ENCODE data around the gene ARL4A.
"Not testable (repeated sequence)": the region's sequence is repeated elsewhere in the genome, so short reads cannot be mapped to it uniquely, and the experiment has no call there.

The ARL4A gene

DNA sequence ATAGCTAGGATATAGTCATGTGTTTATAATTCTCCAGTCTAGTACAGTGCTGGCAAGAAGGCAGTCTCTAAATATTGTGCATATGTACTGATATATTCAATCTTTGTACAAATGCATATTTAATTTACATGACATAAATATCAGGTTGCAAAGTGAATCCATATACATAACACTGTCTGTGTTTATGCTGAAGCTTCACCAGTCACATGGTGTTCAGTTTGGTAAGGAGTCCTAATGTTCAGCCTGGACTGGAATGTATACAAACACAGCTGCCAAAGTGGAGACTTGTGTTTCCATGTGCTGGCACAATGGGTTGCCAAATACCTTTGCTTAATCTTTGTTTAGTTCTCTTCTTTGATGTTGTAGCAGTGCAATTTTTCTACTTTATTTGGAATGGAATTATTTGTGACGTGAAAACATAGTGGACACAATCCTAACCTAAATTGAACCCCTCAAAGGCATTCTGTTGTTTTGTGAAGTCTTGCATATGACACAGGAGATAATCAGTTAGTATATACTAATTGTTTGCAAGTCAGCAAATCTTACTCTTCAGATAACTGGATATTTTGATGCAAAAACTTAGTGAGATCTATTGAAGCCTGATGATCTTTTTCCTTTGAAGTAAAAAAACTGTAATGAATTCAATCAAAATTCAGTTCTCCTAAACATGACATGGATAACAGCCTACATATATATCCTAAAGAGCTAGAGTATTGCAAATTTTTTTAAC lies 17.3 kb upstream of the ARL4A start:
- DNase-seq (ENCODE audit: low read depth in 2 of 2): no peak

DNA sequence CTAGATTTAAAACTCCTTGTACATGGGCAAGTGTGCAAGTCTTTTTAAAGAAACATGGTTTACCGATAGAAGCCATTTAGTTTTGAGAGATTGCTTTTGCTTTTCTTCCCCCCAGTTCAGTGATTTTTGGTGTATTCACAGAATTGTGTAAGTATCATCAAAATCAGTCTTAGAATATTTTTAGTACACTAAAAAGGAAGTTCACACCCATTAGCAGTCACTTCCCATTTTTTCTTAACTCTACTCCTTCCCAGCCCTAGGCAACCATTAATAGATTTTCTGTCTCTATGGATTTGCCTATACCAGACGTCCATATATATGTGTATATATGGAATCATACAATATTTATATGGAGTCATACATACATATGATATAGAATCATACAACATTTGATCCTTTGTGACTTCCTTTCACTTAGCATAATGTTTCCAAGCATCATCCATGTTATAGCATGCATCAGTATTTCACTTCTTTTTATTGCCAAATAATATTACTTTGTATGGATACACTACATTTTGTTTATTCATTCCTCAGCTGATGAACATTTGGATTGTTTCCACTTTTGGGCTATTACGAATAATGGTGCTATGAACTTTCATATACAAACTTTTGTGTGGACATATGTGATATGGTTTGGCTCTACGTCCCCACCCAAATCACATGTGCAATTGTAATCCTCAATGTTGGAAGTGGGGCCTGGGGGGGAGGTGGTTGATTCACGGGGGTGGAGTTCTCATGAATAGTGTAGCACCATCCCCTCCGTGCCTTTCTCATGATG lies 16.5 kb upstream of the ARL4A start:
- DNase-seq (ENCODE audit: low read depth in 2 of 2): no peak

GRCh38 chr7:12673436-12673835 lies 14.0 kb upstream of the ARL4A start:
- not testable (repeated sequence) for DNase-seq (ENCODE audit: low read depth in 2 of 2)

GRCh38 chr7:12674053-12674452 lies 13.4 kb upstream of the ARL4A start:
- DNase-seq (ENCODE audit: low read depth in 2 of 2): no peak

DNA sequence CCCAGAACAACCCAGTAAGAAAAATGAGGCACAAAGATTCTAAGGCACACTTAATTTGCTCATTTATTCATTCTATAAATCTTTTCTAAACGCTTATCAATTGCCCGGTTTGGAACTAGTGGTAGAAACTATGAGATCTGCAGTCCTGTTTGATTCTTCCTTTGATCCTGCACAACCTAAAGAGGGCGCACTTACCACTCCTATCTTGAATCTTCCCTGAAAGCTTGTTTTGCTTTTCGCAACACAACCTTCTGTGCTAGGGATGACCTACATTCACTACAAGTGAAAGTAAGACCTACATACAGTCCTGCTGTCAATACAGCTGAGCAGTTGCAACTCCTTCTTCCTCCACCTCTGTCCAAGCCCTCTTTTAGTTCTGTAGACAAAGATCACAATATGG lies 12.6 kb upstream of the ARL4A start:
- DNase-seq (ENCODE audit: low read depth in 2 of 2): no peak

DNA sequence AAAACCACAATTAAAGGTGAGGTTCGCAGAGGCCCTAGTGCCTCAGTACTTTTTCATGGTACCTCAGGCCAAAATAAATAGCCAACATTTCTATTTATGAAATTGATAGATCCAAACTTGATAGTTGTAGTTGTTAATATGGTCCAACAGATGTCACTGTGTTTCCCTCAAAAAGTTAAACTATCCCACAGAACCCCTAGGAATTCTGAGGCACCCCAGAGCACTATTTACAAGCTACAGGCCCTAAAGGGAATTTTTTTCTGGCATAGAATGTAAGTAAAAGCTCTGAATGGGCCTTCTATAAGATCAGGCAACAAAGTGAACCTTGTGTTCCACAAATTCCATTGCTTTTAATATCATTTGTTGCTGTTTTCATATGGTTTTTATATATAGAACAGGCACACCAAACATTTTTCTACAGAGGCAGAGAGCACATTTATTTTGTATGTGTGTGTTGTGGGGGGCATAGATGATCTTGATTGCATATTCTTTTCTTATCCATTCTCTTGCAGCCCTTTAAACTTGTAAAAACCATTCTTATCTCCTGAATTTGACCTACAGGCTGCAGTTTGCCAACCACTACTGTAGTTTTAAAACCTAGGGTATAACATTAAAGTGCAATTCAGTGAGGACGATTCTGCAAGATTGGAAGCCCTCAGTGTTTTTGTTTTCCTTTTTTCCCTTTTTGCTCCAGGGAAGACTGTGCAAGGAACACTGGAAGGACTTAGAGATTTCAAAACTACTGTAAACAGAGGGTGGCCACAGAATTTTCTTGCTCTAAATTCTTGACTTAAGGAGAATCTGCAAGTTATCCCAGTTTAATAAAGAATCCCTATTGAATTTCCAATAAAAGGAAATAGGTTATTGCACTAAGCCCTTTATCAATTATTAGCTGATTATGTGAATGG lies 3.5 kb upstream of the ARL4A start:
- no peak for DNase-seq (ENCODE audit: low read depth in 2 of 2)

DNA sequence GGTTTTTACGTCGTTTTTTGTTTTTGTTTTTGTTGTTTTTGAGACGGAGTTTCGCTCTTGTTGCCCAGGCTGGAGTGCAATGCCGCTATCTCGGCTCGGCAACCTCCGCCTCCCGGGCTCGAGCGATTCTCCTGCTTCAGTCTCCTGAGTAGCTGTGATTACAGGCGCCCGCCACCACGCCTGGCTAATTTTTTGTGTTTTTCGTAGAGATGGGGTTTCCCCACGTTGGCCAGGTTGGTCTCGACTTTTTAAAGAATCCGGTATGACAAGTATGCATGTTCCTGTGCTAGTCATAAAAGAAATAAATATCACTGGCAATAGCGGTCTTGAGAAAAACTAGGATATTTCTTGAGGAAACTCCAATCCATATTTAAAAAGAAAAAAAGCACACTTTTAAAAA lies 2.7 kb upstream of the ARL4A start:
- DNase-seq (ENCODE audit: low read depth in 2 of 2): no peak

DNA sequence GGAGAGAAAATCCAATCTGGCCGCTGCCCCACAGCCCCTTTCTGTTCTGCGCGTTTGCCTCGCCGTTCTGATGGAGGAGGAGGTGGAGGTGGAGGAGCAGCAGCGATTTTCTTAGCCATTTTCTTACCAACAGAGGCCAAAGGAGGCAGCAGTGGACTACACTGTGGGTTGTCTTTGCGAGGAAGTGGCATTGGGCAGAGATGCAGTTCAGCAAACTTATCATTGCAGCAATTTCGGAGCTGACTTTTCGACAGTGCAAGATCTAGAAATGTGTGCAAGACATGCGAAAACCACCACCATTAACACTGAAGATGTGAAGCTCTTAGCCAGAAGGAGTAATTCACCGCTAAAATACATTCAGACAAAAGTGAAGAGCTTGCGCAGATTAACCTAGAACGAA lies 1.9 kb upstream of the ARL4A start:
- no peak for DNase-seq (ENCODE audit: low read depth in 2 of 2)

GRCh38 chr7:12686234-12686890 lies 1.1 kb upstream of the ARL4A start:
- peak; percentile 85 to 90 for DNase-seq (ENCODE audit: low read depth in 2 of 2)

DNA sequence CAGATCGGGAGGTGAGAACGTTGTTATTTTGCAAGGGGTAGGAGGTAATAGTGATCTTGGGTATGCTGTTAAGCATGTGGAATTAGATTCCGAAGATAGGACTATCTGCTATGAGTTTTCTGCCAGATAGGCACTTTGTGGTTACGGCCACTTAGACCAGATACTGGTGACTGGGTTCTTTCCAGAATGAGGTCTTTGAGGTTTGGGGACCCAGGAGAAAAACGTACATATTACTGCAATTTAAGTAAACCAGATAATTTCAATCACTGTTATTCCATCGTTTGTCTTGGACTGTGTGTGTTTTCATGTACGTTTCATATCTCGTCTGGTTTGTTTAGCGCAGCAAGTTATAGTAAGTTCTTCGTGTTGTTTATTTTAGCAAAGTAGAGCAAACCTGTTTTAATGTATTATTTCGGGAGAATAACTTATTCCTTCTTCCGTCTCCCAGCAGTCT lies 312 bp downstream of the ARL4A start:
- no peak for DNase-seq (ENCODE audit: low read depth in 2 of 2)

DNA sequence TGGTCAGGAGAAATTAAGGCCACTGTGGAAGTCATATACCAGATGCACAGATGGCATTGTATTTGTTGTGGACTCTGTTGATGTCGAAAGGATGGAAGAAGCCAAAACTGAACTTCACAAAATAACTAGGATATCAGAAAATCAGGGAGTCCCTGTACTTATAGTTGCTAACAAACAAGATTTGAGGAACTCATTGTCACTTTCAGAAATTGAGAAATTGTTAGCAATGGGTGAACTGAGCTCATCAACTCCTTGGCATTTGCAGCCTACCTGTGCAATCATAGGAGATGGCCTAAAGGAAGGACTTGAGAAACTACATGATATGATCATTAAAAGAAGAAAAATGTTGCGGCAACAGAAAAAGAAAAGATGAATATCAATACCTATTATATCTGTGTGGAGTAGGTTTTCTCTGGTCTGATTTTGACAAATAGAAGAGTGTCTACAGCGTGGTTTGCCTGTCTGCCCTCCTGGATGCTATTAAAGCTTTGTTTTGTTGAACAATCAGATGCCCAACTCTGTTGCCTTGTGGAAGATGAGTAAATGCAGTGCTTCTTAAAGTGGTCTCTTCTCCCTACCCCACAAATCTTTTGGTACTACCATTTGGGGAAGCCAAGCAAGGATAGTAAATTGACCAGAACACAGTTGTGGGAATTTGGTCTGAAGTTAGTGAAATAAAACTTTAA lies 1.2 kb downstream of the ARL4A start:
- DNase-seq (ENCODE audit: low read depth in 2 of 2): not testable (repeated sequence)

DNA sequence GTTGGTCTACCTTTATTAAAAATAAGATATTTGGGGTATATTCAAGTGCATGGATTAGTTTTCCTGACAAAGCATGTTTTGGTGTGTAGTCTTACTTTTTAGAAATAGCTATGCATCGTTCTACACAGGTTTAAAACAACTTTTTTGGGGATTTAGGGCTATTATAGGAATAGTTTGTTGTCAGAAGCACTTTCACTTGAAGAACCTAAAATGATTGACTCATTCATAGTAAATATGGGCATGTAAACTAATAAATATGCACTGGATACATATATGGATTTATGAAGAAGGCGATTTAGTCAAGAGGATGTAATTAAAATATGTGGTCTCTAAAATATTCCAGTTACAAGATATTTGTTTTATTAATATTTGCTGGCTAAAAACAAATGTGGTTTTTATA lies 2.0 kb downstream of the ARL4A start:
- no peak for DNase-seq (ENCODE audit: low read depth in 2 of 2)

DNA sequence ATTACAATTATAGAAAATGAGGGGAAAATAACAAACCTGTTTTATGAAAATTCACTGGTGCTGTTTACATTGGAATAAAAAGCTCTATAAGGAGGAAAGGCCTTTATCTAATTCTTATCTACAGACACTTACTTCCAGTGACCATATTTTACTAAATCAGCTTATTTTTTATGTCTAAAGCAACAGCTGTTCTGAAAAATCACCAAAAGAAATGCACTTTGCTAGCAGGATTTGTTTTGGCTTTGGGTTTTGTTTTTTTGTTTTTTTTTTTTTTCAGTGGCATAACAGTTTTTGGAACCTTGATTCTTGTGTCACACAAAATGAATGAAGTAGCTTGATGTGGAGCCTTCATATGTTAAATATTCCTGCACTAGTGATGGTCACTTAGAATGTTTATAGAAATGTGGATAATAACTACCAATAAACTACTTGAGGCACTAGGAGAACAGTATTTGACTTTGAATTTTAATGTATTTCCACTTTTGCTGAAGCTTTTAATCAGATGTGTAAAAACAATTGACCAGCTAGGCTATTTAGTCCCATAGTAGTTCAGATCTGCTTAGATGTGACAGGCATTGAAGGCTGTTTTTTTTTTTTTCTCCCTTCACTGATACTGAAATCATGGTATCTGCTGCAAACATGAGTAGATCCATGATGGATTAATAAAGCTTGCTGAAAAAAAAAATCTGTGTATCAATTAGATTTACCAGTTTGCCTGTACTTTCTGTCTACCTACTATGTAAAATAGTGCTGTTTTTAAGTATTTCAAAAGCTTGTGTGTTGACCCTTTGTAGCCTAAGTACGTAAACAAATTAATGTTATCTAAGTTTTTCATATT lies 2.8 kb downstream of the ARL4A start:
- no peak for DNase-seq (ENCODE audit: low read depth in 2 of 2)

DNA sequence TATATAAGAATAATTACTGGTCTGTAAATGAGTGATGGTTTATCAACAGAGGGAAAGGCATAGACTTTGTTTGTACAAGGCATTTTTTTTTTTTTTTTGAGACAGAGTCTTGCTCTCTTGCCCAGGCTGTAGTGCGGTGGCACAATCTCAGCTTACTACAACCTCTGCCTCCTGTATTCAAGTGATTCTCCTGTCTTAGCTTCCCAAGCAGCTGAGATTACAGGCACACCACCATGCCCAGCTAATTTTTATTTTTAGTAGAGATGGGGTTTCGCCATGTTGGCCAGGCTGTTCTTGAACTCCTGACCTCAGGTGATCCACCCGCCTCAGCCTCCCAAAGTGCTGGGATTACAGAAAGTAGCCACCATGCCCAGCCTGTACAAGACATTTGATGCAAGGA lies 4.0 kb downstream of the ARL4A start:
- DNase-seq (ENCODE audit: low read depth in 2 of 2): not testable (repeated sequence)

GRCh38 chr7:12692035-12692434 lies 4.6 kb downstream of the ARL4A start:
- no peak for DNase-seq (ENCODE audit: low read depth in 2 of 2)

DNA sequence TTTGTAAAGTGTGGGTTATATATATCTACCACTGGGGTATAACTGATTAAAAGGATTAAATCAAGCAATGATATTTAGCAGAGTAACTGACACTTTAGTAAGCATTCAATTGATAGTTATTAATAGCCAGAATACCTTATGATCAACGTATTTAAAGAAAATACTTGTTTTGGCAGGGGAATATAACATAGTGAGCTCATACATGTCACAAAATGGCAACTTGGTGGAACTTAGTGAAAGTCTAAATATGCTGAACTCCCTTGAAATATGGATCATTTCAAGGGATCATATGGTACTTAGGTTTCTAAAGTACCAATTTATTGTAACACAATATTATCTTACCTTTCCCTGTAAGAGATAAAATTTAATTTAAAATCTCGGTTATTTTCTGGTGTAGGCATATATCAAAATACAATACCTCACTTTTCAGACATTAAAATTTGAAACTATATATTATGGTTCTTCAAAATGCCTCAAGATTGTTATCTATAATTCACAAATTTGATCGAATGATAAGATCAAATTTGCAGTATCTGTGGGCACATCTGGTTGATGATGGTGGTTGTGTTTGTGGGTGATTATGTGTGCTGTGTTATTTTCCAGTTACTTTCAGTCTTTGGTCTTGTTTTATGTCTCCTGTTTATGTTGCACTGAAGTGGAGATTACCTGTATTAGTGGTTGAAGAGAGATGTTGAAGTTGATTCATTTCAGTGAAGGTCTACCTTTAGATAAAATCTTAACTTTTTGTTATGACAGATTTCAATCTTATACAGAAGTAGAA lies 5.2 kb downstream of the ARL4A start:
- no peak for DNase-seq (ENCODE audit: low read depth in 2 of 2)

- DNase-seq (ENCODE audit: low read depth in 2 of 2): no peak
These were observed 7.4 kb downstream of the ARL4A start for GRCh38 chr7:12694817-12695216.

GRCh38 chr7:12695965-12696364 lies 8.5 kb downstream of the ARL4A start:
- no peak for DNase-seq (ENCODE audit: low read depth in 2 of 2)

DNA sequence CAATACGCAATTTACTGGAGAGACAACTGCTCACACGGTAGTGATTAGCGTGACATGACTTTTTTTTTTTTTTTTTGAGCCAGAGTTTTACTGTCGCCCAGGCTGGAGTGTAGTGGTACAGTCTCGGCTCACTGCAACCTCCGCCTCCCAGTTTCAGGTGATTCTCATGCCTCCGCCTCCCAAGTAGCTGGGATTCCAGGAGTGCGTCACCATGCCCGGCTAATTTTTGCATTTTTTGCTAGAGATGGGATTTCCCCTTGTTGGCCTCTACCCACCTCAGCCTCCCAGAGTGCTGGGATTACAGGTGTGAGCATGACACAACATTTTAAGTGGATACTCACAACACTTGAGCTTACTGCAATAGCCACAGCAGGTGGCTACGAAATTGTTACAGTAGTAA lies 11.9 kb downstream of the ARL4A start:
- no peak for DNase-seq (ENCODE audit: low read depth in 2 of 2)
